Activated T-cell treated with anti-CD3 and anti-CD28 coated beads for 1 hour (primary cell): ENCODE results near the gene TMEM109.

Experiments used
- DNase-seq: peaks from one replicate; pipeline ENCODE4 v3.0.0-alpha.2; 2020; ENCODE audit warnings: low read depth

Gene TMEM109

DNA sequence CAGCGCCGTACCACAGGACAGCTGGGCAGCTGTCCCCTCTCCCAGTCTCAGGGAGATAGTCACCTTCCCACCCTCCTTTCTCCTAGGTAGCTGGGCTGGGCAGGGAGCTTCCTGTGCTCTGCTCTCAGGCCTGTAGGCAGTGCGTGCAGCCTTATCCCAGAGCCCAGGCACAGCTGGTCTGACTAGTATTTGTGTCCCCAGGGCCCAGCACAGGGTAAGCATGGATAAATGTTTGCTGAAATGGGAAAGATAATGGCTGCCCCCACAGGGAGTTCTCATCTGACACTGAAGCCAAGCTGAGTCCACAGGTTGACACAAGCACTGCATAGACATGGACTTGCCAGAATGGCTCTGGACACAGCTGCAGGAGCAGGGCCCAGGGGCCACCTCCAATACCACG lies 28.3 kb downstream of the TMEM109 start:
- no peak for DNase-seq

GRCh38 chr11:60942970-60943565 lies 29.1 kb downstream of the TMEM109 start:
- no peak for DNase-seq

DNA sequence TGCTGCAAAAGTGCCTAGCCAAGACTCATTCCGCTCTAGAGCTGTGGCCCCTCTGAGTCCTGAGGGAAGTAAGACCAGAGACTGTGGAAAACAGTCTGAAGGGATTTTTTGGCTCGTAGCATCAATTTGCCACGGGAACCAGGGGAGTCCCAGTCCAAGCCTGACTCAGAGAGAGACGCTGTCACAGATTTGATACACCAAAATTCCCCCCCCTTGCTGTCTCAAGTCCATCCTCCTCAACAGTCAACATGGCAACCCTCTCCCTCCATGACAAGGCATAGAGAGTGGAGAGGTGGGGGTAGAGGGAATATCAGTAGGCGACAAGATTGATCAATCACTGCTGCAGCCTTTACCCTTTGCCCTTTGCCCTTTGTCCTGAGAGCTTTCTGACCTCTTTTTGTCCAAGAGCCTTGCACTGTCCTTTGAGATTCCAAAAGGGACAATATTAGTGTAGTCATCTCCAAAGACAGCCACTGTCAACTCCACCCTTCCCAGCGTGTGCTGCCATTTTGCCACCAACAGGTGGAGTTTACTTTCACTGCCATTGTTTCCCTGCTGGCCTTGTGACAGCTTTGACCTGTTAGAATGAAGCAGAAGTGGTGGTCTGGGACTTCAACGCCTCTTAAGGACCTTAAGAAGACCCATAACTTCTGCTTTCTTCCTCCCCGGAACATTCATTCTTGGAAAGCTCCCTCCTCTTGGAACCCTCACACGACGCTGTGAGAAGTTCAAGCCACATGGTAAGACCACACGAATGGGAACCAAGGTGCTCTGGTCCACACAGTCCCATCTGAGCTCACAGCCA lies 30.7 kb downstream of the TMEM109 start:
- no peak for DNase-seq

GRCh38 chr11:60945295-60945667 lies 31.3 kb downstream of the TMEM109 start:
- DNase-seq = no peak

DNA sequence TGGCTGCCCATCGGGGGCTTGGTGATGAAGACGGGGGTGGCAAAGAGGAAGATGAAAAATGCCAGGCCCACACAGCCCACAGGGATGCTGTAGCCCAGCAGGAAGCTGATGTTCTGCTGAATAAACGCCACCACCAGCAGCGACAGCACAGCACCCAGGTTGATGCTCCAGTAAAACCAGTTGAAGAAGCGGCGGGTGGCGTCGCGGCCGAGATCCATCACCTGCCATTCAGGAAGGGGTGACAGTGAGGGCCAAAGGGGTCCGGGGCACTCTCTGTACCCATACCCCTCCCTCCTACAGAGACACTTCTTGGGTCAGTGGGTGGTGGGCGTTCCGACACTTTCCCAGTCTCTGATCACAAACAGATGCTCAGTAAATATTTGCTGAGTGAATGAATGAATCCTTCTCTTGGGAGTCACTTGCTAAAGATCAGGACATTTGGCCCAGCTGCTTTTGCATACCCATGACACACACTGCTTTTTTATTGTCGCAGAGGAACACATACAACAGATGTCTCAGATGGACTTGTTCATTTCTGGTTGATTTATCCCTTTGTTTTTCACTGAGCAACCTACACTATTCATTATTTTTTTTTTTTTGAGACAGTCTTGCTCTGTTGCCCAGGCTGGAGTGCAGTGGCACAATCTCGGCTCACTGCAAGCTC lies 32.8 kb downstream of the TMEM109 start:
- DNase-seq = no peak

DNA sequence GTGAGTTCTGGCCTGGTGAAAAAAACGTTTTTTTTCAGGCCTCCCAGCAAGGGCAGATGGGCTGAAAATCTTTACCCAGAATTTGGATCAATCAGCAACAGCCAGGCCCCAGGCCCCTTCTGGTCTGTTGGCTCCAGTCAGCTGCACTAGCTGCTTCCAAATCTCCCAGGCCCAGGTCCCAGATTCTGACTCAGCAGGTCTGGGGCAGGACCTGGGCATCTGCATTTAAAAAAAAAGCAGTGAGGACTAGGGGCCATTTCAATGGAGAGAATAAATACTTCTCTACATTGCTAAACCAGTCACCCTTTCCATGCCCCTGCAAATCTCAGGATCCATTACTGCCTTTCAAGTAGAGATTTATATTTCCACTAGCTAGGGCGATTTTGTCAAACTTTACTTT lies 33.7 kb downstream of the TMEM109 start:
- DNase-seq = no peak

- no peak for DNase-seq
Measured at GRCh38 chr11:60948250-60948649, 34.3 kb downstream of the TMEM109 start.

DNA sequence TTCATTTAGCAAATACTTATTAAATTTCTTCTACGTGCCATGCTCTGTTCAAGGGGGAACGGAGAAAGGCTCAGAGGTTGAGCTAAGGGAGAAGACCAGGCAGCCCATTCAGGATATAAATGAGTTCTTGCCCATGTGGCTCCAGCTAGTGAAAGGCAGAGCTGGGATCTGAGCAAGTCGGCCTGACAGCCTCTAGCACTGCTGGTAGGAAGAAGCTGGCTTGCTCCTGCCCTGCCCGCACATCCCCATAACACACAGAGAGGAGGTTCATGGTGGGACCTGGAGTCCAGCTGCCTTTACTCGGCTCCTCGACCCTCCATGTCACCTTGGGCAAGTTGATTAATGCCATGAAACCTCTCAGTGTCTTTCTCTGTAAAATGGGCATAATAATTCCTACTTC lies 36.1 kb downstream of the TMEM109 start:
- DNase-seq = no peak

GRCh38 chr11:60950933-60951605 lies 37.1 kb downstream of the TMEM109 start:
- DNase-seq = no peak

- no peak for DNase-seq
Measured at GRCh38 chr11:60951606-60951903, 37.6 kb downstream of the TMEM109 start.

GRCh38 chr11:60951904-60952741 lies 38.2 kb downstream of the TMEM109 start, which contains the start of gene SLC15A3:
Gene SLC15A3 (minus strand): TSS chr11:60952176. CDS start chr11:60951551, 625 bp downstream.
- no peak for DNase-seq

GRCh38 chr11:60952742-60953170 lies 38.8 kb downstream of the TMEM109 start:
- DNase-seq = no peak

DNA sequence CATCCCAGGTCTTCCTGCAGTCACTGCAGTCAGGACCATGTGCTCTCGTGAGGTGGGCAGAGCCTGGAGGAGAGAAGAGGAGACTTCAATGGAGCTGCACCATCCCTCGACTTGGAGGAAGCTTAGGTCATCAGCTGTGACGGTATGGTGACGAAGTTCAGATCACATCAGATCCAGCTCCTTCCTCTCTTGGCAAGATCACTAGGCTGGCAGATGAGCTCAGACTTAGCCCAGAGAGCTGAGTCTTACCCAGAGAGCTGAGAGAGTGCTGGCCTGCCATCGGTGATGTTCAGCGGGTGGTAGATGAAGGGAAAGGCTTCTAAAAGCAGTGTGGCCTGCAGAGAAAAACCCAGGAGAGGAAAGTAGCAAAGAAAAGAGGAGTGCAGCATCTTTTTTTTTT lies 39.8 kb downstream of the TMEM109 start:
- DNase-seq = no peak

DNA sequence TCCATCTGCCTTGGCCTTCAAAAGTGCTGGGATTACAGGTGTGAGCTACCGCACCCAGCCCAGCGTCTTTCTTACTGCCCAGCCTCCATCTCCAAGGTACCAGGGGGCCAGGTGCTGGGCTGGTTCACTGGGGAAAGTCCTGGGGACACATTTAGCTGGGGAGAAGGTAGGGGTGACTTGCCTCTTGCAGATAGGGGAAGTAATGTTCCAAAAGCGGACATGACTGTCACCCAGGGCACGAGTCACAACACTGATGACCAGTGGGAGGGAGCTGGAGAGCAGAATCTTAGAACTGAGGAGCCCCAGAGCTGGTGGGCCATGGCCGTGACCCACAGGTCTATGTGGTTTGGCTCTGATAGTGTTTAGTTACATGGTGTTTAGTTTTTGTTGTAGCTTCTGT lies 40.5 kb downstream of the TMEM109 start:
- no peak for DNase-seq

- no peak for DNase-seq
Measured at GRCh38 chr11:60955571-60955970, 41.6 kb downstream of the TMEM109 start.

GRCh38 chr11:60957188-60957587 lies 43.2 kb downstream of the TMEM109 start:
- DNase-seq = no peak

DNA sequence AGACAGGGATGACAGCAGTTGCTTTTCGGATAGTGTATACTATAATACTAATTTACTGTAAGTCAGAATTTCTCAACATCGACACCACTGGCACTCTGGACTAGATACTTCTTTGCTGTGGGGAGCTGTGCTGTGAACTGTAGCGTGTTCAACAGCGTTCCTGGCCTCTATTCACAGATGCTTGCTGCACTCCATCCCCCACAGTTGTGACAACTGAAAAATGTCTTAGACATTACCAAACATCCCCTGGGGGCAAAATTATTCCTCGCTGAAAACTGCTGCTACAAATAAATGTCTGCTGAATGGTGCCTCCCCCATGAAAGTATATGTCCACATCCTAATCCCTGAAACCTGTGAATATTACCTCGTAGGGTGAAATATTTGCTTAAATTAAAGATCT lies 45.5 kb downstream of the TMEM109 start:
- no peak for DNase-seq

GRCh38 chr11:60960405-60960804 lies 46.4 kb downstream of the TMEM109 start:
- DNase-seq = no peak

- DNase-seq = no peak
Measured at GRCh38 chr11:60964801-60965200, 50.8 kb downstream of the TMEM109 start.

GRCh38 chr11:60966890-60967289 lies 52.9 kb downstream of the TMEM109 start:
- no peak for DNase-seq

DNA sequence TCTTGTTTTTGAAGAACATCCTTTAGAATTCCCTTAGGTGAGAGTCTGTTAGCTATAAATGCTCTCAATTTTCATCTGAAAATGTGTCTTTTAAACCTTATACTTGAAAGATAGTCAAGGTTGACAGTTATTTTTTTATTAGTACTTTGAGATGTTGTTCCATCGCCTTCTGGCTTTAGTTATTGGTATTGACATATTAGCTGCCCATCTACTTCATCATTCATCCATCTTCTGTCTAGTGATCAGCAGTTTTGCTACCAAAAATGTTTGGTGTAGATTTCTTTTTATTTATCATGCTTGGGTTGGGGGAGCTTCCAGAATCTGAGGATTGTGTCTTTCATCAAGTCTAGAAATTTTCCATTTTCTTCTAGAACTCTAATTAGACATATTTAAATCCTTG lies 54.3 kb downstream of the TMEM109 start:
- DNase-seq = no peak

DNA sequence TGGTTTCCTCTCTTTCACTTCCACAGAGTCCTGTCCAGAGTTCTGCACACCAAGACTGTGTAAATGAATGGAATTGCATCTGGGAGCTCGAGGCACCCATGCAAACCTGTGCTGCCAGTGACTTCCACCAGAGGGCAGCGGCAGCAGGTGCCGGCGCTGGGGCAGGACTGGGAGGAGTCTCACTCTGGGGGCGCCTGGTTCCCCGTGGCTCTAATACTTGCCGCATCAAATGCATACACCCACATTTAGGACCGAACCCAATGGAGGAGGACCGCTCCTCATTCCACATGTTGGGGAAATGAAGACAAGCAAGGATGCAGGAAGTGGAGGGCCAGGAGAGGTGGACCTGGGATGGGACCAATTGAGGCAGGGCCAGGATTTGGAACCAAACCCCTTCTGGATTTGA lies 56.4 kb downstream of the TMEM109 start:
- DNase-seq = peak; percentile 74
